Measurements from ENCODE around the gene ZNF76. TPM values are rescaled to one million over a fixed set of nuclear protein-coding genes. Genes with fewer than 3 reads are reported as not detected.

The ZNF76 gene
- total and polyA plus RNA-seq, 8 donors: 15.1 to 92.0 (median 25.3) TPM

DNA sequence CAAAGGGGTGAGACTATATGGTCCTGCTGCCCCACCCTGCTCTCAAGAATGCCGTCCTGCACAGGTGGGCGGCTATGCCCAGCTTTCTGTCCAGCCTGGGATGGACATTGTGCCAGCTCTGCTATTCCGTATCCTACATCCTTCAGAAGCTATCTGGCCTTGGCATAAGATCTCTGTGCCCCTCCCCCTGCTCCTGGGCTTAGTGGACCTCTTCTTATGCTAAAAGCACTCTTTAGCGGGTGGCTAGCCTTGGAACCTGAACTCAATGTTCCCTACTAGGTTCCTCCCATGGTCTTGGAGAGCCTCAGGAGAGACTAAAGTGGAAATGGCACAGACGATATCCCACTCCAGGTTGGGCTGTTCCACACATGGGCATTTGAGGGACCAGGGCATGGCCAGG, 23.3 kb upstream of the ZNF76 start:
- intact Hi-C loops (cut with DNase I; ENCODE audit: low total_unique reads): no loop called here
- no peak for DNase-seq
- WGBS, 5 donors: 89 to 98% (median 95%) methylated on average over 5 of the region's 5 CpGs
- H3K4me3 ChIP-seq: no peak overlapping the region
- no peaks in the 10 kb centered on the region for H3K27me3 ChIP-seq
- no peak overlapping the region for H3K27ac ChIP-seq
- H3K4me1 ChIP-seq: peaks cover under 1 to 39% (median 20%) of the 10 kb centered on the region in 4 donors
- TF ChIP-seq POLR2A (IDR thresholded peaks at IDR 0.05): no peak
- TF ChIP-seq, protein P1, sequence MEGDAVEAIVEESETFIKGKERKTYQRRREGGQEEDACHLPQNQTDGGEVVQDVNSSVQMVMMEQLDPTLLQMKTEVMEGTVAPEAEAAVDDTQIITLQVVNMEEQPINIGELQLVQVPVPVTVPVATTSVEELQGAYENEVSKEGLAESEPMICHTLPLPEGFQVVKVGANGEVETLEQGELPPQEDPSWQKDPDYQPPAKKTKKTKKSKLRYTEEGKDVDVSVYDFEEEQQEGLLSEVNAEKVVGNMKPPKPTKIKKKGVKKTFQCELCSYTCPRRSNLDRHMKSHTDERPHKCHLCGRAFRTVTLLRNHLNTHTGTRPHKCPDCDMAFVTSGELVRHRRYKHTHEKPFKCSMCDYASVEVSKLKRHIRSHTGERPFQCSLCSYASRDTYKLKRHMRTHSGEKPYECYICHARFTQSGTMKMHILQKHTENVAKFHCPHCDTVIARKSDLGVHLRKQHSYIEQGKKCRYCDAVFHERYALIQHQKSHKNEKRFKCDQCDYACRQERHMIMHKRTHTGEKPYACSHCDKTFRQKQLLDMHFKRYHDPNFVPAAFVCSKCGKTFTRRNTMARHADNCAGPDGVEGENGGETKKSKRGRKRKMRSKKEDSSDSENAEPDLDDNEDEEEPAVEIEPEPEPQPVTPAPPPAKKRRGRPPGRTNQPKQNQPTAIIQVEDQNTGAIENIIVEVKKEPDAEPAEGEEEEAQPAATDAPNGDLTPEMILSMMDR (IDR thresholded peaks at IDR 0.05): no peak
- no peak for TF ChIP-seq EP300 (IDR thresholded peaks at IDR 0.05)
- TF ChIP-seq POLR2AphosphoS5 (IDR thresholded peaks at IDR 0.05): no peak
- H3K36me3 ChIP-seq: peaks cover 0 to 7% (median 0%) of the 10 kb centered on the region in 4 donors
- H3K9me3 ChIP-seq: no peaks in the 10 kb centered on the region

DNA sequence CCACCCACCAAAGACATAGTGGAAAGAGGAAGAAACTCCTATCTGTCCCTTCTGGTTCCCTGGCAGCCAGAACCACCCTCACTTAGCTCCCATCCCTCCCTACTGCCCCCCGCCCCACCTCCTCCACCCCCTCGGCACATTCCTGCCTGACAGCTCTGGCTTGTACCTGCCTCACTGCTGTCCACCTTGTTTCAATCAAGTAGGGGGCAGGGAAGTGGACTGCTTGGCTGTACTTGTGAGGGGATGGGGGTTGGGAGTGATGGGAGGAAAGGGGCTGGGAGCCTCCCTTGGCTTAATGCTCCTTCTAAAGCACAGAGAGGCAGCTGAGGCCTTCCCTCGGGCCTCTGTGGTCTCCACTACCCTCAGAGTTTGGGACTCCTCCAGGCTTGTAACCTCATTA, 22.1 kb upstream of the ZNF76 start:
- peak in 1 of 2 donors; percentile 25 for DNase-seq
- H3K36me3 ChIP-seq: peaks cover 0 to 11% (median 1%) of the 10 kb centered on the region in 4 donors
- H3K27me3 ChIP-seq: no peaks in the 10 kb centered on the region
- peaks cover 0 to 35% (median 15%) of the 10 kb centered on the region in 4 donors for H3K4me1 ChIP-seq
- no peak overlapping the region for H3K27ac ChIP-seq
- H3K4me3 ChIP-seq: no peak overlapping the region
- 59 to 86% (median 78%) methylated on average over 3 of the region's 3 CpGs for WGBS, 5 donors
- TF ChIP-seq EP300 (IDR thresholded peaks at IDR 0.05) (no peak), POLR2AphosphoS5 (IDR thresholded peaks at IDR 0.05) (no peak), POLR2A (IDR thresholded peaks at IDR 0.05) (no peak)
- TF ChIP-seq, protein P1 (IDR thresholded peaks at IDR 0.05): no peak
- no peaks in the 10 kb centered on the region for H3K9me3 ChIP-seq
- intact Hi-C loops (cut with DNase I; ENCODE audit: low total_unique reads): no loop called here

DNA sequence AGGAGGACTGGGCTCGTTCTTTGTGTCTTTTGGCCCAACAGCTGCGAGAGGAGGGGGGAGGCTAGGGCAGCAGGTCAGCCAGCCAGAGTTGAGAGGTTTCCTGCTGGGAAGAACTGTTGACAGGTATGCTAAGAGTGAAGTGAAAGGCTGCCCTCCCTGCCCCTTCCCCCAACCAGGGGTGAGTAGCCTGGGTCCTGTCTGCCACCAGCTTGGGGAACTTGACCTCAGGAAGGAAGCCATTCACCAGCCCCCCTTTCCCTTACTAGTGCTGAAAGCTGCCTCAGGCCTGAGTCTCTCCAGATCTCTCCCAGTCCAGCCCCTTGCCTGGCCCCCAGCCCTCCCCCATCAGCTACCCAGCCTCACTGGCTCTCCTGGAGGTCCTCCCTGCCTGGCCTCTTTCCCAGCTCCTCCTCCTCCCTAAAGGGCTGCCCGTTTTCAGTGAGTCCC, 20.7 kb upstream of the ZNF76 start:
- 32 to 68% (median 56%) methylated on average over 3 of the region's 3 CpGs for WGBS, 5 donors
- TF ChIP-seq EP300 (IDR thresholded peaks at IDR 0.05) (no peak), POLR2A (IDR thresholded peaks at IDR 0.05) (no peak), POLR2AphosphoS5 (IDR thresholded peaks at IDR 0.05) (no peak)
- TF ChIP-seq, protein P1 (IDR thresholded peaks at IDR 0.05): no peak
- Histone ChIP-seq H3K27ac (peak overlapping the region in 1 of 5 donors; percentile 11), H3K27me3 (no peaks in the 10 kb centered on the region), H3K36me3 (peaks cover 0 to 22% (median 14%) of the 10 kb centered on the region in 4 donors), H3K4me1 (peaks cover 0 to 35% (median 15%) of the 10 kb centered on the region in 4 donors), H3K4me3 (no peak overlapping the region), H3K9me3 (no peaks in the 10 kb centered on the region)
- intact Hi-C loops (cut with DNase I; ENCODE audit: low total_unique reads): no loop called here
- DNase-seq: peak in 1 of 2 donors; percentile 82

DNA sequence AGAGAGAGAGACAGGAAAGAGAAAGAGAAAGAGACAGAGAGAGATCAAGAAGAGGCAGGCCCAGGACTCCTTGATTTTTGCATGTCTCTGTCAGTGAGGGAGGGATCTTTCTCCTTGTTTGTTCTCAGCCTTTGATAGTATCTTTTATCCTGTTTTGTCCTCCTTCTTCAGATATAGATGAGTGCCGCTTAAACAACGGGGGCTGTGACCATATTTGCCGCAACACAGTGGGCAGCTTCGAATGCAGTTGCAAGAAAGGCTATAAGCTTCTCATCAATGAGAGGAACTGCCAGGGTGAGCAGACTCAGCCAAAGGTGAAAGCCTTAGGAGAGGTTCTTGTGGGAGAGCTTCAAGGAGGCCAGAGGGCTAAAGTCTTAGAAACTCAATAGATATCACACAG, 20.0 kb upstream of the ZNF76 start:
- no peaks in the 10 kb centered on the region for H3K27me3 ChIP-seq

More for the DNA sequence above, 20.0 kb upstream of the ZNF76 start:
- no peak overlapping the region for H3K4me3 ChIP-seq
- TF ChIP-seq, protein P1 (IDR thresholded peaks at IDR 0.05): no peak
- TF ChIP-seq EP300 (IDR thresholded peaks at IDR 0.05): no peak
- no peak for TF ChIP-seq POLR2A (IDR thresholded peaks at IDR 0.05)
- no peak for TF ChIP-seq POLR2AphosphoS5 (IDR thresholded peaks at IDR 0.05)
- intact Hi-C loops (cut with DNase I; ENCODE audit: low total_unique reads): no loop called here
- no peak for DNase-seq
- H3K27ac ChIP-seq: peak overlapping the region in 1 of 5 donors; percentile 11
- H3K36me3 ChIP-seq: peaks cover 0 to 26% (median 17%) of the 10 kb centered on the region in 4 donors
- WGBS, 5 donors: 88 to 96% (median 92%) methylated on average over 4 of the region's 4 CpGs
- H3K4me1 ChIP-seq: peaks cover 0 to 35% (median 15%) of the 10 kb centered on the region in 4 donors
- H3K9me3 ChIP-seq: no peaks in the 10 kb centered on the region

Measured in stomach (tissue), 9 donors.